Muscle layer of duodenum (tissue), 2 donors: ENCODE measurements around the gene AOC3.
"Not testable (repeated sequence)": the region's sequence is repeated elsewhere in the genome, so short reads cannot be mapped to it uniquely, and the experiment has no call there.

ENCODE experiments used
- H3K27ac ChIP-seq: one replicate; pipeline ENCODE4 v1.7.0; 2013; ENCODE audit warnings: mild to moderate bottlenecking, low read length
- H3K27me3 ChIP-seq: one replicate; pipeline ENCODE4 v1.7.0; 2013; ENCODE audit warnings: low read depth, mild to moderate bottlenecking, control low read depth, low read length
- H3K36me3 ChIP-seq, 2 donors: one replicate each; pipeline ENCODE4 v1.7.0; 2013; ENCODE audit warnings: low read length in 2 of 2, control low read depth in 1 of 2, mild to moderate bottlenecking in 1 of 2; ENCODE audit not compliant: insufficient read depth in 2 of 2, control insufficient read depth in 1 of 2
- H3K4me1 ChIP-seq, 2 donors: one replicate each; pipeline ENCODE4 v1.7.0; 2013; ENCODE audit warnings: low read length in 2 of 2, mild to moderate bottlenecking in 2 of 2, control low read depth in 1 of 2, moderate library complexity in 1 of 2; ENCODE audit not compliant: insufficient read depth in 2 of 2, control insufficient read depth in 1 of 2
- H3K4me3 ChIP-seq, 2 donors: one replicate each; pipeline ENCODE4 v1.7.0; 2013; ENCODE audit warnings: low read length in 2 of 2, low read depth in 1 of 2, mild to moderate bottlenecking in 1 of 2
- H3K9me3 ChIP-seq, 2 donors: one replicate each; pipeline ENCODE4 v1.7.0; 2013; ENCODE audit warnings: low read length in 2 of 2, control low read depth in 1 of 2, mild to moderate bottlenecking in 1 of 2; ENCODE audit not compliant: control insufficient read depth in 1 of 2
- donor health status: healthy.

Gene AOC3

GRCh38 chr17:42845918-42846593 is 4.9 kb upstream of the AOC3 start:
- H3K4me3 ChIP-seq: no peak overlapping the region
- no peaks in the 10 kb centered on the region for H3K27me3 ChIP-seq
- peaks cover 40 to 45% of the 10 kb centered on the region in 2 donors for H3K36me3 ChIP-seq
- no peaks in the 10 kb centered on the region for H3K9me3 ChIP-seq
- H3K27ac ChIP-seq: peak overlapping the region; percentile 49
- H3K4me1 ChIP-seq: peaks cover 0 to 12% of the 10 kb centered on the region in 2 donors

GRCh38 chr17:42846594-42847280 is 4.3 kb upstream of the AOC3 start:
- peaks cover 33 to 38% of the 10 kb centered on the region in 2 donors for H3K36me3 ChIP-seq
- peaks cover 0 to 12% of the 10 kb centered on the region in 2 donors for H3K4me1 ChIP-seq
- H3K27me3 ChIP-seq: no peaks in the 10 kb centered on the region
- no peak overlapping the region for H3K4me3 ChIP-seq
- H3K27ac ChIP-seq: peak overlapping the region; percentile 49
- no peaks in the 10 kb centered on the region for H3K9me3 ChIP-seq

- Histone ChIP-seq H3K9me3 (no peaks in the 10 kb centered on the region), H3K27me3 (no peaks in the 10 kb centered on the region), H3K36me3 (peaks cover 20 to 25% of the 10 kb centered on the region in 2 donors), H3K27ac (no peak overlapping the region), H3K4me1 (peaks cover 0 to 12% of the 10 kb centered on the region in 2 donors), H3K4me3 (no peak overlapping the region)
Measured at GRCh38 chr17:42848093-42848492, 2.9 kb upstream of the AOC3 start.

GRCh38 chr17:42849031-42849430 is 2.0 kb upstream of the AOC3 start:
- peaks cover 0 to 14% of the 10 kb centered on the region in 2 donors for H3K4me1 ChIP-seq
- no peak overlapping the region for H3K27ac ChIP-seq
- peaks cover 12 to 21% of the 10 kb centered on the region in 2 donors for H3K36me3 ChIP-seq
- no peaks in the 10 kb centered on the region for H3K9me3 ChIP-seq
- H3K4me3 ChIP-seq: no peak overlapping the region
- no peaks in the 10 kb centered on the region for H3K27me3 ChIP-seq

GRCh38 chr17:42849451-42850181 is 1.4 kb upstream of the AOC3 start:
- no peak overlapping the region for H3K4me3 ChIP-seq
- no peaks in the 10 kb centered on the region for H3K27me3 ChIP-seq
- H3K4me1 ChIP-seq: peaks cover 0 to 17% of the 10 kb centered on the region in 2 donors
- no peaks in the 10 kb centered on the region for H3K9me3 ChIP-seq
- no peak overlapping the region for H3K27ac ChIP-seq
- H3K36me3 ChIP-seq: peaks cover 7 to 15% of the 10 kb centered on the region in 2 donors

GRCh38 chr17:42851371-42852240 is 607 bp downstream of the AOC3 start:
- H3K27me3 ChIP-seq, H3K9me3 ChIP-seq, H3K36me3 ChIP-seq: not testable (repeated sequence)
- Histone ChIP-seq H3K27ac (peak overlapping the region; percentile 68), H3K4me1 (peaks cover 0 to 30% of the 10 kb centered on the region in 2 donors), H3K4me3 (peak overlapping the region; percentile 58 to 77)

GRCh38 chr17:42852351-42852750 is 1.4 kb downstream of the AOC3 start:
- peak overlapping the region; percentile 75 for H3K27ac ChIP-seq
- peak overlapping the region; percentile 77 to 79 for H3K4me3 ChIP-seq
- H3K4me1 ChIP-seq: peaks cover 0 to 38% of the 10 kb centered on the region in 2 donors
- no peaks in the 10 kb centered on the region for H3K27me3 ChIP-seq
- H3K36me3 ChIP-seq: peaks cover 0 to 17% of the 10 kb centered on the region in 2 donors
- H3K9me3 ChIP-seq: no peaks in the 10 kb centered on the region

- H3K9me3 ChIP-seq: no peaks in the 10 kb centered on the region
- H3K36me3 ChIP-seq: peaks cover 0 to 19% of the 10 kb centered on the region in 2 donors
- H3K27me3 ChIP-seq: no peaks in the 10 kb centered on the region
- H3K27ac ChIP-seq: peak overlapping the region; percentile 75
- H3K4me1 ChIP-seq: peaks cover 0 to 40% of the 10 kb centered on the region in 2 donors
- H3K4me3 ChIP-seq: peak overlapping the region; percentile 77 to 79
Measured at GRCh38 chr17:42853004-42853403, 2.0 kb downstream of the AOC3 start.

- no peaks in the 10 kb centered on the region for H3K9me3 ChIP-seq
- H3K27me3 ChIP-seq: no peaks in the 10 kb centered on the region
- peaks cover 0 to 40% of the 10 kb centered on the region in 2 donors for H3K4me1 ChIP-seq
- peaks cover 0 to 19% of the 10 kb centered on the region in 2 donors for H3K36me3 ChIP-seq
- H3K4me3 ChIP-seq: peak overlapping the region; percentile 77 to 79
- peak overlapping the region; percentile 75 for H3K27ac ChIP-seq
Measured at GRCh38 chr17:42853597-42853967, 2.6 kb downstream of the AOC3 start.

- peaks cover 0 to 19% of the 10 kb centered on the region in 2 donors for H3K36me3 ChIP-seq
- peak overlapping the region; percentile 39 for H3K27ac ChIP-seq
- H3K9me3 ChIP-seq: no peaks in the 10 kb centered on the region
- H3K4me1 ChIP-seq: peaks cover 0 to 39% of the 10 kb centered on the region in 2 donors
- H3K27me3 ChIP-seq: no peaks in the 10 kb centered on the region
- peak overlapping the region; percentile 77 to 79 for H3K4me3 ChIP-seq
Measured at GRCh38 chr17:42853968-42854790, 3.2 kb downstream of the AOC3 start.
